Kidney (tissue), 14 donors: ENCODE results near the gene TLL2. TPM values are rescaled to one million over a fixed set of nuclear protein-coding genes. Genes with fewer than 3 reads are reported as not detected.

Experiments used
- DNase-seq, 5 donors: peaks; one replicate each; pipeline ENCODE4 v3.0.0-alpha.2; 2013 to 2020
- FAIRE-seq: peaks from 2 replicates; lab custom pipeline; 2012; peaks lifted over from hg19 to GRCh38; lab: Jason Lieb, UNC
- H3K27ac ChIP-seq, 2 donors: one replicate each; pipeline ENCODE4 v1.7.0; 2013; ENCODE audit warnings: low read depth in 2 of 2, low read length in 2 of 2, inconsistent platforms in 1 of 2
- H3K27me3 ChIP-seq: one replicate; pipeline ENCODE4 v1.7.1; 2013; ENCODE audit warnings: low read length, inconsistent platforms; ENCODE audit not compliant: control insufficient read depth, insufficient read depth
- H3K36me3 ChIP-seq, 3 donors: one replicate each; pipeline versions ENCODE4 v1.7.0 to v1.7.1; 2013; ENCODE audit warnings: low read length in 3 of 3, control low read depth in 1 of 3, inconsistent platforms in 1 of 3; ENCODE audit not compliant: insufficient read depth in 3 of 3, control insufficient read depth in 2 of 3
- H3K4me1 ChIP-seq, 3 donors: one replicate each; pipeline versions ENCODE4 v1.7.0 to v1.7.1; 2013; ENCODE audit warnings: low read length in 3 of 3, inconsistent platforms in 1 of 3, low read depth in 1 of 3; ENCODE audit not compliant: control insufficient read depth in 2 of 3, insufficient read depth in 2 of 3
- H3K4me3 ChIP-seq, 3 donors: one replicate each; pipeline versions ENCODE4 v1.7.0 to v1.8.1; 2013; ENCODE audit warnings: low read length in 3 of 3, control low read depth in 1 of 3, inconsistent platforms in 1 of 3
- H3K9ac ChIP-seq, 3 donors: one replicate each; pipeline versions ENCODE4 v1.7.0 to v1.7.1; 2013; ENCODE audit warnings: low read length in 3 of 3, control low read depth in 1 of 3, inconsistent platforms in 1 of 3
- H3K9me3 ChIP-seq, 3 donors: one replicate each; pipeline versions ENCODE4 v1.7.0 to v1.7.1; 2013; ENCODE audit warnings: low read length in 3 of 3, control low read depth in 1 of 3, inconsistent platforms in 1 of 3; ENCODE audit not compliant: control insufficient read depth in 2 of 3, insufficient read depth in 1 of 3
- intact Hi-C: fragments of 100-400 bp; cut with DNase I; formaldehyde crosslinking; loops from one replicate; pipeline ENCODE4 v1.11.1; 2022
- polyA plus RNA-seq: library from polyadenylated mRNA; stranded (reverse); fragments of 350-450 nt; fragmentation: Illumina TruSeq; extraction: RNeasy Lipid Tissue Mini Kit (QIAGEN cat#74804); gene quantifications from one replicate; pipeline ENCODE4 v1.2.3, GENCODE V29; 2014; ENCODE audit warnings: low read depth, low replicate concordance; ENCODE audit not compliant: insufficient read depth
- total RNA-seq: library from RNA; stranded (reverse); fragmentation: NEBNext Ultra II Directional; extraction: Animal tissue kit (Norgen Biotek cat#: 25700); gene quantifications from one replicate; pipeline ENCODE4 v1.2.1, GENCODE V29; 2021
- TF ChIP-seq, protein P1 (sequence below): IDR thresholded peaks from 3 replicates; pipeline ENCODE4 v1.5.1; 2012; ENCODE audit warnings: mild to moderate bottlenecking, moderate library complexity, borderline replicate concordance; ENCODE audit not compliant: insufficient read depth; ENCODE audit errors: extremely low read depth
- donor health status: control.
- donor health status: control.
- donor health status: control.
- donor health status: control.
- donor health status: control.
- donor health status: DM: yes; HTN: yes; CAD: no.
- donor health status: Normal renal cell carcinoma (clear cell type).

The TLL2 gene
- total and polyA plus RNA-seq, 2 donors from 2014 or later, result 0.39 to 0.98 TPM

DNA sequence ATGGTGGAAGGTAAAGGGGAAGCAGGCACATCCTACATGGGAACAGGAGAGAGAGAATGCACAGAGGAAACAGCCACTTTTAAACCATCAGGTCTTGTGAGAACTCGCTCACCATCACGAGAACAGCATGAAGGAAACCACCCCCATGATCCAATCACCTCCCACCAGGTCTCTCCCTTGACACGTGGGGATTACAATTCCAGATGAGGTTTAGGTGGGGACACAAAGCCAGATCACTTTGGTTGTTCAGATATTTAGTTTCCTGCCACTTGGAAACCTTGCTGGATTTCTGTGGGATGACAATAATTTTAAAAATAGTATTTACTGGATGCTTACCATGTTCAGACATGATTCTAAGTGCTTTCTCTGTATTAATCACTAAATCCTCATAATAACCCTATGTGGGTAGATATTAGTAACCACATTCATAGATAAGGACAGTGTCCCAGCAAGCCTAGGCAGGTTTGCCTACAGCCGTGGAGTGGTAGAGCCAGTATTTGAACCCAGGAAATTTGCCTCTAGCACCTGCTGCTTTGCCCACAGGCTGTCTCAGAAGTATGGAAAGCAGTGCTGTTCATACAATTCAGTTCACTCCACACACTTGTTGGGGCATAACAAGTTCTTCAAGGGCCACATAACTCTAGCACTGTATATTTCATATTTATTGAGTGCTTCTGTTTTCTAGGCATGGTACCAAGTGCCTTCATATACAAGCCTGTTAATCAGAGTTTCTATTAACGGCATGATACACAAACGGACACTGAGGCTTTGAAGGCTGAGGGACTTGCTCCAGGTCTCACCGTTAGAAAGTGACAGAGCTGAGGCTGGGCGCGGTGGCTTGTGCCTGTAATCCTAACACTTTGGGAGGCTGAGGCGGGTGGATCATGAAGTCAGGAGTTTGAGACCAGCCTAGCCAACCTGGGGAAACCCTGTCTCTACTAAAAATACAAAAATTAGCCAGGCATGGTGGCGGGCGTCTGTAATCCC lies 8.3 kb downstream of the TLL2 start:
- Histone ChIP-seq H3K9me3 (no peaks in the 10 kb centered on the region), H3K27me3 (no peaks in the 10 kb centered on the region), H3K4me1 (no peaks in the 10 kb centered on the region), H3K4me3 (no peak overlapping the region), H3K36me3 (no peaks in the 10 kb centered on the region), H3K9ac (no peak overlapping the region), H3K27ac (no peak overlapping the region)
- TF ChIP-seq, protein P1, sequence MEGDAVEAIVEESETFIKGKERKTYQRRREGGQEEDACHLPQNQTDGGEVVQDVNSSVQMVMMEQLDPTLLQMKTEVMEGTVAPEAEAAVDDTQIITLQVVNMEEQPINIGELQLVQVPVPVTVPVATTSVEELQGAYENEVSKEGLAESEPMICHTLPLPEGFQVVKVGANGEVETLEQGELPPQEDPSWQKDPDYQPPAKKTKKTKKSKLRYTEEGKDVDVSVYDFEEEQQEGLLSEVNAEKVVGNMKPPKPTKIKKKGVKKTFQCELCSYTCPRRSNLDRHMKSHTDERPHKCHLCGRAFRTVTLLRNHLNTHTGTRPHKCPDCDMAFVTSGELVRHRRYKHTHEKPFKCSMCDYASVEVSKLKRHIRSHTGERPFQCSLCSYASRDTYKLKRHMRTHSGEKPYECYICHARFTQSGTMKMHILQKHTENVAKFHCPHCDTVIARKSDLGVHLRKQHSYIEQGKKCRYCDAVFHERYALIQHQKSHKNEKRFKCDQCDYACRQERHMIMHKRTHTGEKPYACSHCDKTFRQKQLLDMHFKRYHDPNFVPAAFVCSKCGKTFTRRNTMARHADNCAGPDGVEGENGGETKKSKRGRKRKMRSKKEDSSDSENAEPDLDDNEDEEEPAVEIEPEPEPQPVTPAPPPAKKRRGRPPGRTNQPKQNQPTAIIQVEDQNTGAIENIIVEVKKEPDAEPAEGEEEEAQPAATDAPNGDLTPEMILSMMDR, result no peak
- intact Hi-C loops, result no loop called here
- DNase-seq (no peak), FAIRE-seq (no peak)

DNA sequence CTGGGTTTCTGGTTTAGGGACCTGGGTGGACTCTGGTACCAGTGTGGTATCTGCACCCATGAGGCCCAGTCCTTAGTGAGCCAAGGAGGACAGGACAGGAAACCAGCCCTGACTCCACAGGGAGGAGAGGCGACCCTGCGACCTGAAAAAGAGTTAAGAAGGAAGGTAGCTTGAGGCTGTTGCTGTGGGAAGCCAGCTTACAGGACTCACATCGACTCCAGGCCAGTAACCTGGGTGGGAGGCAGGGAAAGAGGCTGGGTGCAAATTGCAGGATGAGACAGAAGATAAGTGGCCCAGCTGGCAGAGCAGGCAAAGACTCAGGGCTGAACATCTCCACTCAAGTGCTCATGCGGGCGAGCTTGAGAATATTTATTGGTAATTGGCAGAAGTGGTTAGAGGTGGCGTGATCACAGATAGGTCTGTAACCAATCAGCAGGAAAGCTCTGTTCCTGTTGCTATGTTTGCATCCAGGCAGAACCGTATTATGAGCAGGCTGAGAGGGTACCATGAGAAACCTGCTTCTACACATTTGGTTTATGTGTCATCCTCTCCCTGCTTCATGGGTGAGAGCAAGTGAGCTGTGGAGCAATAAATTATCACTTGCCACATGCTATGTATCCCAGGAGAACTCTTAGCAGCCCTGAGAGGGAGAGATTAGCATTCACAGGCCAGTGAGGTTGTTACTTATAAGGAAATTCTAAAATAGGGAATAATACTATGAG lies 11.0 kb downstream of the TLL2 start:
- TF ChIP-seq, protein P1, result no peak
- intact Hi-C loops, result no loop called here
- FAIRE-seq (no peak), DNase-seq (peak in 2 of 5 donors; percentile 45 to 48)
- Histone ChIP-seq H3K9ac (no peak overlapping the region), H3K36me3 (no peaks in the 10 kb centered on the region), H3K9me3 (no peaks in the 10 kb centered on the region), H3K27ac (no peak overlapping the region), H3K4me1 (no peaks in the 10 kb centered on the region), H3K4me3 (no peak overlapping the region), H3K27me3 (no peaks in the 10 kb centered on the region)

DNA sequence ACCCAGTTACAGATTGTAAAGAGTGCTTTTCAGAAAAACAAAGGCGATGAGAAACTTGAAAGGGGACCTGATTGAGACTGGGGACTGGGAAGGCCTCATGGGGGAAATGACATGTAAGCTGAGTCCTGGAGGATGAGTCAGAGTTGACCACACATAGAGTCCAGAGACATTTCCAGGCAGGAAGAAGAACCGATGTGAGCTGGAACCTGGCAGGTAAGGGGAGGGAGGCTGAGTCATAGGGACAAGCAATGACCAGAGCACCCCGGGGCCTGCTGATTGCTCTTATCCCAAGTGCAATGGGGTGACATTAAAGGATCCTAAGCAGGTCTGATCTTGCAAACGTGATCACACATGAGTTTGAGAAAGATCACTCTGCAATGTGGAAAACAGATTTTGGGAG lies 11.7 kb downstream of the TLL2 start:
- H3K4me1 ChIP-seq, result no peaks in the 10 kb centered on the region
- H3K9ac ChIP-seq, result no peak overlapping the region
- intact Hi-C loops, result no loop called here
- H3K9me3 ChIP-seq, result no peaks in the 10 kb centered on the region
- DNase-seq (no peak), FAIRE-seq (no peak)
- H3K4me3 ChIP-seq, result no peak overlapping the region
- H3K27me3 ChIP-seq, result no peaks in the 10 kb centered on the region
- H3K27ac ChIP-seq, result no peak overlapping the region
- H3K36me3 ChIP-seq, result no peaks in the 10 kb centered on the region
- TF ChIP-seq, protein P1, result no peak
